Measurements from ENCODE around the gene ENOX1. TPM values are rescaled to one million over a fixed set of nuclear protein-coding genes. Genes with fewer than 3 reads are reported as not detected.

Gene ENOX1
- total RNA-seq, 1 donor from 2014 or later: 1.7 TPM

DNA sequence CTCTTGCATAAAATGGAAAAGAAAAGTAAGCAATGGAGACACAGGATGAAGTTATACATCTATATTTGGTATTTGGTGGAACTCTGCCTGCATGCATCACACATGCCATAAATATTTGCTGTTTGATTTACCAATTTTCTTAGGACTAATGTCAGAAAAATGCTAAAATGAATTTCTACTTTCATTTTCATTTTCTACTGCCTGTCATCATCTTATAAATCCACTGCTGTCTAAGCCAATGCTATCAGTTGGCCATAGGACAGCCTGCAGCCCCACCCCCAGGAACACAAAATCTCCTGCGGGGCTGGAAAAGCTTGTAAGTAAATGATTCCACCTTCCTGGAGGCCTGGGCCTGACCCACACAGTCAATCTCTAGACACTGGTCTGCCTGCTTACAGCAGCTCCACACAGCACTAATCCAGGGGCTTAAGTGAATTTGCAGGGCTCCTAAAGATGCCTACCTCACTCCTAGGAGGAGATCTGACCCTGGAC is 122.0 kb downstream of the ENOX1 start:
- Mint-ChIP-seq H3K27me3 (ENCODE audit: unreplicated experiment) (no peaks in the 10 kb centered on the region), H3K27ac (ENCODE audit: unreplicated experiment) (no peak overlapping the region), H3K4me1 (ENCODE audit: unreplicated experiment) (peaks cover 17% of the 10 kb centered on the region), H3K36me3 (ENCODE audit: low read depth, unreplicated experiment) (no peaks in the 10 kb centered on the region), H3K4me3 (ENCODE audit: unreplicated experiment) (no peak overlapping the region), H3K9me3 (ENCODE audit: unreplicated experiment) (no peaks in the 10 kb centered on the region)
- TF ChIP-seq, protein P1, sequence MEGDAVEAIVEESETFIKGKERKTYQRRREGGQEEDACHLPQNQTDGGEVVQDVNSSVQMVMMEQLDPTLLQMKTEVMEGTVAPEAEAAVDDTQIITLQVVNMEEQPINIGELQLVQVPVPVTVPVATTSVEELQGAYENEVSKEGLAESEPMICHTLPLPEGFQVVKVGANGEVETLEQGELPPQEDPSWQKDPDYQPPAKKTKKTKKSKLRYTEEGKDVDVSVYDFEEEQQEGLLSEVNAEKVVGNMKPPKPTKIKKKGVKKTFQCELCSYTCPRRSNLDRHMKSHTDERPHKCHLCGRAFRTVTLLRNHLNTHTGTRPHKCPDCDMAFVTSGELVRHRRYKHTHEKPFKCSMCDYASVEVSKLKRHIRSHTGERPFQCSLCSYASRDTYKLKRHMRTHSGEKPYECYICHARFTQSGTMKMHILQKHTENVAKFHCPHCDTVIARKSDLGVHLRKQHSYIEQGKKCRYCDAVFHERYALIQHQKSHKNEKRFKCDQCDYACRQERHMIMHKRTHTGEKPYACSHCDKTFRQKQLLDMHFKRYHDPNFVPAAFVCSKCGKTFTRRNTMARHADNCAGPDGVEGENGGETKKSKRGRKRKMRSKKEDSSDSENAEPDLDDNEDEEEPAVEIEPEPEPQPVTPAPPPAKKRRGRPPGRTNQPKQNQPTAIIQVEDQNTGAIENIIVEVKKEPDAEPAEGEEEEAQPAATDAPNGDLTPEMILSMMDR (IDR thresholded peaks at IDR 0.05; ENCODE audit: unreplicated experiment): no peak
- no peak for DNase-seq (ENCODE audit: low spot score)

DNA sequence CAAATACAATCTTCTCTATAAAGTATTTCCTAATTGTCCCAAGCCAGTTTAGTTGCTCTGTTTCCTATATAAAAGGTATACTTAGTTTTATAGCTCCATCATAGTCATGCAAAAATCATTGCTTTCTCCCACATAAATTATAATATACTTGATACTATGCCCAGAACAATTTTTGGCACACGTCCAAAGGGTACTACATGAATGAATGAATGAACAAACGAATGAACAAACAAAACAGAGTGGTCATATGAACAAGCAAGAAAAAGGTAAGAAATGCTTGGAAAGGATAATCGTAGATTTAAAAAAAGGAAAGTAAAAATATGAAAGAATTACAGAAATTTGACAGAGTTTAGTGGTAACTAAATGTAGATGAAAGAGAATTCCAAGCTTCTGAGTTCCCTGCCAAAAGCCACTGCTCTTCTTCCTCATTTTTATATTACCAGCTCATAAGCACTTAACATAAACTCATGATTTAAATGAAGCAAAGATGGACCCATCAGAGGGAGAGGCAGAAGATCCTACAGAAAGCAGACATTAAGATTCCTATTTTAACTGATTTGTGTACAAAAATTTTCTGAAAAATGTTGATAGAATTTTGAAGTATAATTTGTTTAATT is 123.2 kb downstream of the ENOX1 start:
- Mint-ChIP-seq H3K36me3 (ENCODE audit: low read depth, unreplicated experiment) (no peaks in the 10 kb centered on the region), H3K27ac (ENCODE audit: unreplicated experiment) (no peak overlapping the region), H3K4me1 (ENCODE audit: unreplicated experiment) (peaks cover 24% of the 10 kb centered on the region), H3K4me3 (ENCODE audit: unreplicated experiment) (no peak overlapping the region), H3K27me3 (ENCODE audit: unreplicated experiment) (no peaks in the 10 kb centered on the region), H3K9me3 (ENCODE audit: unreplicated experiment) (no peaks in the 10 kb centered on the region)
- TF ChIP-seq, protein P1 (IDR thresholded peaks at IDR 0.05; ENCODE audit: unreplicated experiment): no peak
- no peak for DNase-seq (ENCODE audit: low spot score)

- TF ChIP-seq, protein P1 (IDR thresholded peaks at IDR 0.05; ENCODE audit: unreplicated experiment): no peak
- no peaks in the 10 kb centered on the region for H3K27me3 Mint-ChIP-seq (ENCODE audit: unreplicated experiment)
- no peaks in the 10 kb centered on the region for H3K36me3 Mint-ChIP-seq (ENCODE audit: low read depth, unreplicated experiment)
- H3K4me1 Mint-ChIP-seq (ENCODE audit: unreplicated experiment): peaks cover 24% of the 10 kb centered on the region
- H3K4me3 Mint-ChIP-seq (ENCODE audit: unreplicated experiment): no peak overlapping the region
- no peaks in the 10 kb centered on the region for H3K9me3 Mint-ChIP-seq (ENCODE audit: unreplicated experiment)
- no peak for DNase-seq (ENCODE audit: low spot score)
- no peak overlapping the region for H3K27ac Mint-ChIP-seq (ENCODE audit: unreplicated experiment)
Measured at GRCh38 chr13:43662976-43663375, 123.8 kb downstream of the ENOX1 start.

- Mint-ChIP-seq H3K4me1 (ENCODE audit: unreplicated experiment) (peaks cover 24% of the 10 kb centered on the region), H3K36me3 (ENCODE audit: low read depth, unreplicated experiment) (no peaks in the 10 kb centered on the region), H3K9me3 (ENCODE audit: unreplicated experiment) (no peaks in the 10 kb centered on the region), H3K27ac (ENCODE audit: unreplicated experiment) (no peak overlapping the region), H3K4me3 (ENCODE audit: unreplicated experiment) (no peak overlapping the region), H3K27me3 (ENCODE audit: unreplicated experiment) (no peaks in the 10 kb centered on the region)
- TF ChIP-seq, protein P1 (IDR thresholded peaks at IDR 0.05; ENCODE audit: unreplicated experiment): no peak
- no peak for DNase-seq (ENCODE audit: low spot score)
Measured at GRCh38 chr13:43661161-43661830, 125.5 kb downstream of the ENOX1 start.

- H3K9me3 Mint-ChIP-seq (ENCODE audit: unreplicated experiment): no peaks in the 10 kb centered on the region
- H3K27ac Mint-ChIP-seq (ENCODE audit: unreplicated experiment): no peak overlapping the region
- no peak overlapping the region for H3K4me3 Mint-ChIP-seq (ENCODE audit: unreplicated experiment)
- H3K36me3 Mint-ChIP-seq (ENCODE audit: low read depth, unreplicated experiment): no peaks in the 10 kb centered on the region
- TF ChIP-seq, protein P1 (IDR thresholded peaks at IDR 0.05; ENCODE audit: unreplicated experiment): no peak
- no peaks in the 10 kb centered on the region for H3K27me3 Mint-ChIP-seq (ENCODE audit: unreplicated experiment)
- no peak for DNase-seq (ENCODE audit: low spot score)
- peaks cover 11% of the 10 kb centered on the region for H3K4me1 Mint-ChIP-seq (ENCODE audit: unreplicated experiment)
Measured at GRCh38 chr13:43657485-43657884, 129.3 kb downstream of the ENOX1 start.
